Measurements from ENCODE around the gene P2RX3.

The P2RX3 gene

DNA sequence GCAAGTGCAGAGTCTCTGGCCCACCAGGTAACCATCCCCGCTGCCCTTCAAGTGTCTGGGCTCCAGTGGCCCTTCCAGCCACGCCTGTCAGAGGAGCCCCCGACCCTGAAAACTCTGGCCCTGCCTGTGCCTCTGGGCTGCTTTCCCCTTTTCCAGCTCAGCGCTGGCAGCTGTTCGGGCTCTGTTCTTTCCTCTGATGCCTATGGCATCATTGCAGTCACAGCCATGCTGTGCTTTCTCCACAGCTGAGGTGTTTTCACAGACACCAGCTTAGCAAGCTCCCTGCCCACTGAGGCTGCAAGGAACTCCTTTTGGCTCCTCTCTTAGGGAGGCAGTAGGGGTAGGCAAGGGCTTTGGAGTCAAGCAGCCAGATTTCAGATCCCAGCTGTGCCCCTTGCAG lies 21.2 kb downstream of the P2RX3 start (continued):
- TF ChIP-seq ZNF416 (tag by site-specific recombination; IDR thresholded peaks at IDR 0.05) (no peak), ZNF560 (tag by site-specific recombination; IDR thresholded peaks at IDR 0.05; ENCODE audit: borderline replicate concordance) (no peak)

DNA sequence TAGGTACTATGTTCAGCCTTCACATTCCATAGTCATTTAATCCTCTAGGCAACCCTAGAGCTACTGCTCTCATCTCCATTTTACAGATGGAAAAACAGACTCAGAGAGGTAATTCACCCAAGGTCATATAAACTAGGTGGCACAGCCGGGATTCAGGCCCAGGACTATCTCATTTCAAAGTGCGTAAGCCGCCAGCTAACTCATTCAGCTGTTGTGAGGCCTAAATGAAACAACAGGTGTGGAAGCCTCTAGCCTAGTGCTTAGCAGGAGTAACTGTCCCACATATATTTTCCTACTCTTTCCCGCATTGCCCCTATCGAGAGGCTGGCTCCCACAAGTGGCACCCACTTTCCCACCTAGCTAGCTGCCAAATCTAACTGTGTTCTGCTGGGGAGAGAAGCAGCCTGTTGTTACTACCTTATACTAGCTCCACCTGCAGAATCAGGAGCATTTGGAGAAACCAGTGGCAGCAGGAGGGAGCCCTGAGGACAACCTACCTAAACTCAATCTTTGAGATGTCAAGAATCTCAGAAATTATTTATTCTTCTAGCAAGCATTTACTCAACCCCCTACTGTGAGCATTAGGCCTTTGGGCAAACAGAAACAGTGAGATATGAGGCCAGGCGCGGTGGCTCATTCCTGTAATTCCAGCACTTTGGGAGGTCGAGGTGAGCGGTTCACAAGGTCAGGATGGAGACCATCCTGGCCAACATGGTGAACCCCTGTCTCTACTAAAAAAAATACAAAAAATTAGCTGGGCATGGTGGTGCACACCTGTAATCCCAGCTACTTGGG lies 21.9 kb downstream of the P2RX3 start:
- Histone ChIP-seq H3K27ac (ENCODE audit: extremely low read depth, low read depth, low read length) (no peak overlapping the region), H3K36me3 (ENCODE audit: control insufficient read depth in 2 of 2, insufficient read depth in 1 of 2, low read length in 2 of 2) (no peaks in the 10 kb centered on the region), H3K4me3 (ENCODE audit: low read depth, low read length) (no peak overlapping the region), H3K9me3 (ENCODE audit: control insufficient read depth, insufficient read depth, low read depth, low read length) (no peaks in the 10 kb centered on the region), H3K4me1 (ENCODE audit: control insufficient read depth, insufficient read depth, low read length) (no peaks in the 10 kb centered on the region)
- TF ChIP-seq, protein P1, sequence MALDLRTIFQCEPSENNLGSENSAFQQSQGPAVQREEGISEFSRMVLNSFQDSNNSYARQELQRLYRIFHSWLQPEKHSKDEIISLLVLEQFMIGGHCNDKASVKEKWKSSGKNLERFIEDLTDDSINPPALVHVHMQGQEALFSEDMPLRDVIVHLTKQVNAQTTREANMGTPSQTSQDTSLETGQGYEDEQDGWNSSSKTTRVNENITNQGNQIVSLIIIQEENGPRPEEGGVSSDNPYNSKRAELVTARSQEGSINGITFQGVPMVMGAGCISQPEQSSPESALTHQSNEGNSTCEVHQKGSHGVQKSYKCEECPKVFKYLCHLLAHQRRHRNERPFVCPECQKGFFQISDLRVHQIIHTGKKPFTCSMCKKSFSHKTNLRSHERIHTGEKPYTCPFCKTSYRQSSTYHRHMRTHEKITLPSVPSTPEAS (tag by site-specific recombination; IDR thresholded peaks at IDR 0.05) = no peak
- TF ChIP-seq ZIC2 (tag by site-specific recombination; IDR thresholded peaks at IDR 0.05) (peak; percentile 46), MEIS1 (CRISPR knock-in tag; IDR thresholded peaks at IDR 0.05; ENCODE audit: borderline replicate concordance) (0 out of 2 replicates have a peak, but pooled peaks have one; percentile 22), ZNF394 (tag by site-specific recombination; IDR thresholded peaks at IDR 0.05; ENCODE audit: borderline replicate concordance) (no peak), ZNF660 (tag by site-specific recombination; IDR thresholded peaks at IDR 0.05) (no peak), SCRT2 (tag by site-specific recombination; IDR thresholded peaks at IDR 0.05) (peak; percentile 68), ZNF837 (tag by site-specific recombination; IDR thresholded peaks at IDR 0.05) (no peak), ZNF830 (tag by site-specific recombination; IDR thresholded peaks at IDR 0.05; ENCODE audit: low read depth) (no peak), ZNF391 (tag by site-specific recombination; IDR thresholded peaks at IDR 0.05; ENCODE audit: borderline replicate concordance, low read depth) (no peak), REPIN1 (tag by site-specific recombination; IDR thresholded peaks at IDR 0.05; ENCODE audit: low read depth) (no peak), ZNF677 (tag by site-specific recombination; IDR thresholded peaks at IDR 0.05) (no peak), TCF7L2 (IDR thresholded peaks at IDR 0.05; ENCODE audit: borderline replicate concordance, low read depth, low read length) (no peak), GLIS1 (tag by site-specific recombination; IDR thresholded peaks at IDR 0.05) (peak; percentile 77), ZNF341 (tag by site-specific recombination; IDR thresholded peaks at IDR 0.05; ENCODE audit: low read depth) (no peak), ZNF202 (tag by site-specific recombination; IDR thresholded peaks at IDR 0.05; ENCODE audit: borderline replicate concordance) (no peak), ZNF654 (tag by site-specific recombination; IDR thresholded peaks at IDR 0.05; ENCODE audit: low read depth) (no peak)
- TF ChIP-seq, protein P2, sequence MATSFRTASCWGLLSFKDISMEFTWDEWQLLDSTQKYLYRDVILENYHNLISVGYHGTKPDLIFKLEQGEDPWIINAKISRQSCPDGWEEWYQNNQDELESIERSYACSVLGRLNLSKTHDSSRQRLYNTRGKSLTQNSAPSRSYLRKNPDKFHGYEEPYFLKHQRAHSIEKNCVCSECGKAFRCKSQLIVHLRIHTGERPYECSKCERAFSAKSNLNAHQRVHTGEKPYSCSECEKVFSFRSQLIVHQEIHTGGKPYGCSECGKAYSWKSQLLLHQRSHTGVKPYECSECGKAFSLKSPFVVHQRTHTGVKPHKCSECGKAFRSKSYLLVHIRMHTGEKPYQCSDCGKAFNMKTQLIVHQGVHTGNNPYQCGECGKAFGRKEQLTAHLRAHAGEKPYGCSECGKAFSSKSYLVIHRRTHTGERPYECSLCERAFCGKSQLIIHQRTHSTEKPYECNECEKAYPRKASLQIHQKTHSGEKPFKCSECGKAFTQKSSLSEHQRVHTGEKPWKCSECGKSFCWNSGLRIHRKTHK (tag by site-specific recombination; IDR thresholded peaks at IDR 0.05) = no peak
- TF ChIP-seq, protein P3, sequence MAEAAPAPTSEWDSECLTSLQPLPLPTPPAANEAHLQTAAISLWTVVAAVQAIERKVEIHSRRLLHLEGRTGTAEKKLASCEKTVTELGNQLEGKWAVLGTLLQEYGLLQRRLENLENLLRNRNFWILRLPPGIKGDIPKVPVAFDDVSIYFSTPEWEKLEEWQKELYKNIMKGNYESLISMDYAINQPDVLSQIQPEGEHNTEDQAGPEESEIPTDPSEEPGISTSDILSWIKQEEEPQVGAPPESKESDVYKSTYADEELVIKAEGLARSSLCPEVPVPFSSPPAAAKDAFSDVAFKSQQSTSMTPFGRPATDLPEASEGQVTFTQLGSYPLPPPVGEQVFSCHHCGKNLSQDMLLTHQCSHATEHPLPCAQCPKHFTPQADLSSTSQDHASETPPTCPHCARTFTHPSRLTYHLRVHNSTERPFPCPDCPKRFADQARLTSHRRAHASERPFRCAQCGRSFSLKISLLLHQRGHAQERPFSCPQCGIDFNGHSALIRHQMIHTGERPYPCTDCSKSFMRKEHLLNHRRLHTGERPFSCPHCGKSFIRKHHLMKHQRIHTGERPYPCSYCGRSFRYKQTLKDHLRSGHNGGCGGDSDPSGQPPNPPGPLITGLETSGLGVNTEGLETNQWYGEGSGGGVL (tag by site-specific recombination; IDR thresholded peaks at IDR 0.05) = no peak
- TF ChIP-seq, protein P4, sequence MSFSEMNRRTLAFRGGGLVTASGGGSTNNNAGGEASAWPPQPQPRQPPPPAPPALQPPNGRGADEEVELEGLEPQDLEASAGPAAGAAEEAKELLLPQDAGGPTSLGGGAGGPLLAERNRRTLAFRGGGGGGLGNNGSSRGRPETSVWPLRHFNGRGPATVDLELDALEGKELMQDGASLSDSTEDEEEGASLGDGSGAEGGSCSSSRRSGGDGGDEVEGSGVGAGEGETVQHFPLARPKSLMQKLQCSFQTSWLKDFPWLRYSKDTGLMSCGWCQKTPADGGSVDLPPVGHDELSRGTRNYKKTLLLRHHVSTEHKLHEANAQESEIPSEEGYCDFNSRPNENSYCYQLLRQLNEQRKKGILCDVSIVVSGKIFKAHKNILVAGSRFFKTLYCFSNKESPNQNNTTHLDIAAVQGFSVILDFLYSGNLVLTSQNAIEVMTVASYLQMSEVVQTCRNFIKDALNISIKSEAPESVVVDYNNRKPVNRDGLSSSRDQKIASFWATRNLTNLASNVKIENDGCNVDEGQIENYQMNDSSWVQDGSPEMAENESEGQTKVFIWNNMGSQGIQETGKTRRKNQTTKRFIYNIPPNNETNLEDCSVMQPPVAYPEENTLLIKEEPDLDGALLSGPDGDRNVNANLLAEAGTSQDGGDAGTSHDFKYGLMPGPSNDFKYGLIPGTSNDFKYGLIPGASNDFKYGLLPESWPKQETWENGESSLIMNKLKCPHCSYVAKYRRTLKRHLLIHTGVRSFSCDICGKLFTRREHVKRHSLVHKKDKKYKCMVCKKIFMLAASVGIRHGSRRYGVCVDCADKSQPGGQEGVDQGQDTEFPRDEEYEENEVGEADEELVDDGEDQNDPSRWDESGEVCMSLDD (tag by site-specific recombination; IDR thresholded peaks at IDR 0.05) = no peak
- TF ChIP-seq, protein P5, sequence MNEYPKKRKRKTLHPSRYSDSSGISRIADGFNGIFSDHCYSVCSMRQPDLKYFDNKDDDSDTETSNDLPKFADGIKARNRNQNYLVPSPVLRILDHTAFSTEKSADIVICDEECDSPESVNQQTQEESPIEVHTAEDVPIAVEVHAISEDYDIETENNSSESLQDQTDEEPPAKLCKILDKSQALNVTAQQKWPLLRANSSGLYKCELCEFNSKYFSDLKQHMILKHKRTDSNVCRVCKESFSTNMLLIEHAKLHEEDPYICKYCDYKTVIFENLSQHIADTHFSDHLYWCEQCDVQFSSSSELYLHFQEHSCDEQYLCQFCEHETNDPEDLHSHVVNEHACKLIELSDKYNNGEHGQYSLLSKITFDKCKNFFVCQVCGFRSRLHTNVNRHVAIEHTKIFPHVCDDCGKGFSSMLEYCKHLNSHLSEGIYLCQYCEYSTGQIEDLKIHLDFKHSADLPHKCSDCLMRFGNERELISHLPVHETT (tag by site-specific recombination; IDR thresholded peaks at IDR 0.05) = no peak
- TF ChIP-seq, protein P6, sequence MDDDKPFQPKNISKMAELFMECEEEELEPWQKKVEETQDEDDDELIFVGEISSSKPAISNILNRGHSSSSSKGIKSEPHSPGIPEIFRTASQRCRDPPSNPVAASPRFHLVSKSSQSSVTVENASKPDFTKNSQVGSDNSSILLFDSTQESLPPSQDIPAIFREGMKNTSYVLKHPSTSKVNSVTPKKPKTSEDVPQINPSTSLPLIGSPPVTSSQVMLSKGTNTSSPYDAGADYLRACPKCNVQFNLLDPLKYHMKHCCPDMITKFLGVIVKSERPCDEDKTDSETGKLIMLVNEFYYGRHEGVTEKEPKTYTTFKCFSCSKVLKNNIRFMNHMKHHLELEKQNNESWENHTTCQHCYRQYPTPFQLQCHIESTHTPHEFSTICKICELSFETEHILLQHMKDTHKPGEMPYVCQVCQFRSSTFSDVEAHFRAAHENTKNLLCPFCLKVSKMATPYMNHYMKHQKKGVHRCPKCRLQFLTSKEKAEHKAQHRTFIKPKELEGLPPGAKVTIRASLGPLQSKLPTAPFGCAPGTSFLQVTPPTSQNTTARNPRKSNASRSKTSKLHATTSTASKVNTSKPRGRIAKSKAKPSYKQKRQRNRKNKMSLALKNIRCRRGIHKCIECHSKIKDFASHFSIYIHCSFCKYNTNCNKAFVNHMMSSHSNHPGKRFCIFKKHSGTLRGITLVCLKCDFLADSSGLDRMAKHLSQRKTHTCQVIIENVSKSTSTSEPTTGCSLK (tag by site-specific recombination; IDR thresholded peaks at IDR 0.05) = no peak
- POLR2A ChIA-PET = interaction anchor here (0.5 to 0.9 kb wide), 2 partner anchors 24 to 317 kb away, joined by 4 to 6 read pairs; partner anchors contain the start of gene SSRP1
- CTCF ChIA-PET = interaction anchor here (0.6 to 3.1 kb wide), 7 partner anchors 8 to 166 kb away, joined by 3 to 10 read pairs (median 3); no protein-coding TSS in a partner anchor
